Kidney epithelial cell (primary cell): ENCODE measurements around the gene EPG5. TPM values are rescaled to one million over a fixed set of nuclear protein-coding genes. Genes with fewer than 3 reads are reported as not detected.

Experiments used
- DNase-seq: peaks from one replicate; pipeline ENCODE4 v3.0.0-alpha.2; 2010; ENCODE audit warnings: low read depth
- H3K27me3 ChIP-seq: 2 replicates; pipeline ENCODE4 v1.6.0; 2011; ENCODE audit warnings: low read length; ENCODE audit not compliant: control insufficient read depth, insufficient read depth
- H3K36me3 ChIP-seq: 2 replicates; pipeline ENCODE4 v1.5.1; 2011; ENCODE audit warnings: low read length; ENCODE audit not compliant: control insufficient read depth, insufficient read depth
- H3K4me3 ChIP-seq: 2 replicates; pipeline ENCODE4 v1.5.1; 2011; ENCODE audit warnings: low read depth, mild to moderate bottlenecking, control low read depth, low read length
- total RNA-seq: library from RNA; depleted of rRNA; stranded (reverse); fragments of >200 nt; gene quantifications from 2 replicates; pipeline ENCODE4 v1.2.3, GENCODE V29; 2015
- TF ChIP-seq, protein P1 (sequence below): IDR thresholded peaks from 2 replicates; pipeline ENCODE4 v1.5.1; 2011; ENCODE audit warnings: mild to moderate bottlenecking, moderate library complexity, low read length, control low read depth, inconsistent platforms; ENCODE audit not compliant: insufficient read depth, poor library complexity, severe bottlenecking

Gene EPG5
- total RNA-seq, 1 donor from 2014 or later, result 38.2 TPM

DNA sequence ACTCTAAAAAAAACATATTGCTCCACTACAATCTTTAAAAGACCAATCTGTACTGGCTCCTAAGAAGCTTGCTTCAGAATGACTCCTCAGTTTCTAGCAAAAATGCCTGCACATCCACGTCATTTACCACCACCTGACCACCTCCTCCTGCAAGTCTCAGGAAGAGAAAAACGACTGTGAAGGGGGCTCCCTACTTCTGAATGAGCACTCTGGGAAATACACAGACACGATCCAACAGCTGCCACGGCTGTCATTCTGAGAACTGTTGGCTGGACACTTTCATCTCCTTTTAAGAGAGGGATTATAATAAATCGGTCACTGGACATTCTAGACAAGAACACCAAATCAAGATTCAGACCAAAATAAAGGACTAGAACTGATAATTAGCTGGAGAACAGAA lies 21.5 kb downstream of the EPG5 start:
- no peaks in the 10 kb centered on the region for H3K27me3 ChIP-seq
- TF ChIP-seq, protein P1, sequence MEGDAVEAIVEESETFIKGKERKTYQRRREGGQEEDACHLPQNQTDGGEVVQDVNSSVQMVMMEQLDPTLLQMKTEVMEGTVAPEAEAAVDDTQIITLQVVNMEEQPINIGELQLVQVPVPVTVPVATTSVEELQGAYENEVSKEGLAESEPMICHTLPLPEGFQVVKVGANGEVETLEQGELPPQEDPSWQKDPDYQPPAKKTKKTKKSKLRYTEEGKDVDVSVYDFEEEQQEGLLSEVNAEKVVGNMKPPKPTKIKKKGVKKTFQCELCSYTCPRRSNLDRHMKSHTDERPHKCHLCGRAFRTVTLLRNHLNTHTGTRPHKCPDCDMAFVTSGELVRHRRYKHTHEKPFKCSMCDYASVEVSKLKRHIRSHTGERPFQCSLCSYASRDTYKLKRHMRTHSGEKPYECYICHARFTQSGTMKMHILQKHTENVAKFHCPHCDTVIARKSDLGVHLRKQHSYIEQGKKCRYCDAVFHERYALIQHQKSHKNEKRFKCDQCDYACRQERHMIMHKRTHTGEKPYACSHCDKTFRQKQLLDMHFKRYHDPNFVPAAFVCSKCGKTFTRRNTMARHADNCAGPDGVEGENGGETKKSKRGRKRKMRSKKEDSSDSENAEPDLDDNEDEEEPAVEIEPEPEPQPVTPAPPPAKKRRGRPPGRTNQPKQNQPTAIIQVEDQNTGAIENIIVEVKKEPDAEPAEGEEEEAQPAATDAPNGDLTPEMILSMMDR, result no peak
- H3K36me3 ChIP-seq, result no peaks in the 10 kb centered on the region
- no peak overlapping the region for H3K4me3 ChIP-seq
- DNase-seq, result no peak

GRCh38 chr18:45940724-45941123 lies 26.4 kb downstream of the EPG5 start:
- TF ChIP-seq, protein P1, result no peak
- Histone ChIP-seq H3K36me3 (peaks cover 5% of the 10 kb centered on the region), H3K4me3 (no peak overlapping the region), H3K27me3 (no peaks in the 10 kb centered on the region)
- DNase-seq, result no peak

GRCh38 chr18:45939236-45939635 lies 27.9 kb downstream of the EPG5 start:
- DNase-seq, result no peak
- TF ChIP-seq, protein P1, result no peak
- Histone ChIP-seq H3K4me3 (no peak overlapping the region), H3K27me3 (no peaks in the 10 kb centered on the region), H3K36me3 (peaks cover 5% of the 10 kb centered on the region)

DNA sequence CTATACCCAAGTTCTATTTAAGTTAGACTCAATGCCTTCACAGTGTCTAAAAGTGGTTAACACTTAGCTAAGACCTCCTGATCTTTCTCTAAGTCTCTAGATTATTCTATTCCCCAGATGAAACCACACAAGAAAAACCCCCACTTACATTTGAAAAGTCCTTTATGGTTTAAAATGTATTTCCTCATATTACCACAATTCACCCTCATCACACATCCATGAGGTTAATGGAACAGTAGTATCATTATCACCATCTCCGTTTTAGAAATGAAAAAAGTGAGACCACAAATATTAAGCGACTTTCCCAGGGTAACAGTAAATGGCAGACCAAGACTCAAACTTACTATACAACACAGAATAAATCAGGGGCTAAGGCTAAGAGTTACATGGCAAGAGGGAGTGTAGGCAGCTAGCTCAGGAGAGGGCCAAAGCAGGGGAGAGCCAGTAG lies 28.6 kb downstream of the EPG5 start:
- no peak for DNase-seq
- TF ChIP-seq, protein P1, result no peak
- H3K27me3 ChIP-seq, result no peaks in the 10 kb centered on the region
- H3K4me3 ChIP-seq, result no peak overlapping the region
- peaks cover 5% of the 10 kb centered on the region for H3K36me3 ChIP-seq

DNA sequence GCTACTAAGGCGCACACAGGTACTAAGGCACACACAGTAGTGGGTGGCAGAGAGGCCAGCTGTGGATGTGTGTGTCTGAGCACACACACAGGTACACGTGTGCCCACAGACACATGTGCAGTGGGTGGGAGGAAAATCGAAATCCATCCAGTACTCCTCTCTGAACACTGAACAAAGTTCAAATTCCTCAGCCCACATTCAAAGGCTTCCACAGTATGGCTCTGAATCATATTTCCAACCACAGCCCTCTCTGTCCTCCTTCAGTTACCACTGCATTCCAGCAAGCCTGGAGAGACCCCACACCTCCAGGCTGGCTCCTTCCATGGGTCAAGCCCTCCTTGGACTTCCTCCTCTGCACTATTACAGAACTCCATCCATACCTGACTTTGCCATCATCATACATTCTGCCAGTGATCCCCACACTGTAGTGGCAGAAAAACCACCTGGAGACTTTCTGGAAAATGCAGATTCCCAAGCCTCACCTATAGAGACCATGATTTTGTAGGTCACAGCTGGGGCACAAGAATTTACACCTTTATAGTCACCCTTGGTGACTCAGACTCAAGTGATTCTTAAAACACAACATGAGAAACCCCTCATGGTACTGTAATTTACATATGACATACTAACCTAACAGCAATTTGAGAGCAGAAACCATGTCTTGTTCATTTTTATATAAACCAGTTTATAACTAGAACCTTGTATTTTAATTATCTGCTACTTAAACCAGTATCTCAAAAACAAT lies 31.4 kb downstream of the EPG5 start:
- TF ChIP-seq, protein P1, result no peak
- no peak overlapping the region for H3K4me3 ChIP-seq
- H3K27me3 ChIP-seq, result no peaks in the 10 kb centered on the region
- no peak for DNase-seq
- peaks cover 5% of the 10 kb centered on the region for H3K36me3 ChIP-seq

GRCh38 chr18:45932708-45933107 lies 34.4 kb downstream of the EPG5 start:
- TF ChIP-seq, protein P1, result no peak
- no peak for DNase-seq
- H3K4me3 ChIP-seq, result no peak overlapping the region
- H3K27me3 ChIP-seq, result no peaks in the 10 kb centered on the region
- peaks cover 1% of the 10 kb centered on the region for H3K36me3 ChIP-seq
